H4 (cell line): ENCODE data around the gene LDLRAD2. TPM values are rescaled to one million over a fixed set of nuclear protein-coding genes. Genes with fewer than 3 reads are reported as not detected.

ENCODE experiments used
- DNase-seq: peaks from one replicate; pipeline ENCODE4 v3.0.0-alpha.2; 2015; ENCODE audit warnings: low spot score
- total RNA-seq: library from RNA; depleted of rRNA; stranded (reverse); fragments of >200 nt; shearing (Covaris generic); gene quantifications from 2 replicates; pipeline ENCODE4 v1.2.3, GENCODE V29; 2014; rRNA removed

LDLRAD2 gene
- total RNA-seq, 1 experiment from 2014 or later: not detected

- DNase-seq: no peak
These were observed 48.9 kb downstream of the LDLRAD2 start for GRCh38 chr1:21860971-21861370.

GRCh38 chr1:21861602-21862429 lies 49.8 kb downstream of the LDLRAD2 start:
- peak; percentile 69 for DNase-seq

GRCh38 chr1:21863981-21864380 lies 51.9 kb downstream of the LDLRAD2 start:
- no peak for DNase-seq

GRCh38 chr1:21864730-21865129 lies 52.7 kb downstream of the LDLRAD2 start:
- no peak for DNase-seq

- no peak for DNase-seq
These were observed 53.5 kb downstream of the LDLRAD2 start for GRCh38 chr1:21865609-21865942.

- DNase-seq: no peak
These were observed 54.1 kb downstream of the LDLRAD2 start for GRCh38 chr1:21865943-21866706.

GRCh38 chr1:21866707-21867043 lies 54.6 kb downstream of the LDLRAD2 start:
- no peak for DNase-seq

GRCh38 chr1:21867451-21867996 lies 55.5 kb downstream of the LDLRAD2 start:
- DNase-seq: no peak

GRCh38 chr1:21868482-21868881 lies 56.4 kb downstream of the LDLRAD2 start:
- no peak for DNase-seq

- DNase-seq: no peak
These were observed 56.9 kb downstream of the LDLRAD2 start for GRCh38 chr1:21868941-21869454.

GRCh38 chr1:21869620-21870121 lies 57.6 kb downstream of the LDLRAD2 start:
- peak; percentile 77 for DNase-seq

- no peak for DNase-seq
These were observed 58.5 kb downstream of the LDLRAD2 start for GRCh38 chr1:21870611-21871010.

GRCh38 chr1:21871943-21872342 lies 59.9 kb downstream of the LDLRAD2 start:
- no peak for DNase-seq

GRCh38 chr1:21872445-21873079 lies 60.5 kb downstream of the LDLRAD2 start:
- DNase-seq: no peak

GRCh38 chr1:21873174-21873573 lies 61.1 kb downstream of the LDLRAD2 start:
- no peak for DNase-seq

- DNase-seq: no peak
These were observed 61.7 kb downstream of the LDLRAD2 start for GRCh38 chr1:21873761-21874160.

GRCh38 chr1:21874328-21874727 lies 62.3 kb downstream of the LDLRAD2 start:
- no peak for DNase-seq

Other genes starting within 250 kb of the LDLRAD2 start
- gene RAP1GAP, start 142.9 kb upstream of the LDLRAD2 start, total RNA-seq: 2.0 and 2.3 TPM in 2 replicates
- 14.5 and 14.7 TPM in 2 replicates for gene USP48, start 29.1 kb upstream of the LDLRAD2 start, total RNA-seq
- gene HSPG2, start 125.0 kb downstream of the LDLRAD2 start, total RNA-seq: 7.9 and 8.9 TPM in 2 replicates
- not detected in 2 replicates for gene CELA3B, start 164.8 kb downstream of the LDLRAD2 start, total RNA-seq
- gene CELA3A, start 189.4 kb downstream of the LDLRAD2 start, total RNA-seq: not detected in 2 replicates
- gene CDC42, start 240.4 kb downstream of the LDLRAD2 start, total RNA-seq: 384 and 429 TPM in 2 replicates